ENCODE measurements around the gene ADAP1.
"Not testable (repeated sequence)": the region's sequence is repeated elsewhere in the genome, so short reads cannot be mapped to it uniquely, and the experiment has no call there.

The ADAP1 gene

GRCh38 chr7:949021-949934, 5.2 kb downstream of the ADAP1 start:
- TF ChIP-seq CTCF (IDR thresholded peaks at IDR 0.05; ENCODE audit: low read depth, low read length): no peak
- H3K4me3 ChIP-seq (ENCODE audit: low read depth, low read length): no peak overlapping the region

- no peak for TF ChIP-seq CTCF (IDR thresholded peaks at IDR 0.05; ENCODE audit: low read depth, low read length)
- H3K4me3 ChIP-seq (ENCODE audit: low read depth, low read length): no peak overlapping the region
Measured at GRCh38 chr7:947391-948210, 6.9 kb downstream of the ADAP1 start.

- no peak for TF ChIP-seq CTCF (IDR thresholded peaks at IDR 0.05; ENCODE audit: low read depth, low read length)
- no peak overlapping the region for H3K4me3 ChIP-seq (ENCODE audit: low read depth, low read length)
Measured at GRCh38 chr7:946256-946996, 8.1 kb downstream of the ADAP1 start.

- TF ChIP-seq CTCF (IDR thresholded peaks at IDR 0.05; ENCODE audit: low read depth, low read length): no peak
- no peak overlapping the region for H3K4me3 ChIP-seq (ENCODE audit: low read depth, low read length)
Measured at GRCh38 chr7:945556-946255, 8.8 kb downstream of the ADAP1 start.

- TF ChIP-seq CTCF (IDR thresholded peaks at IDR 0.05; ENCODE audit: low read depth, low read length): no peak
- H3K4me3 ChIP-seq (ENCODE audit: low read depth, low read length): no peak overlapping the region
Measured at GRCh38 chr7:945147-945555, 9.3 kb downstream of the ADAP1 start.

- TF ChIP-seq CTCF (IDR thresholded peaks at IDR 0.05; ENCODE audit: low read depth, low read length): no peak
- no peak overlapping the region for H3K4me3 ChIP-seq (ENCODE audit: low read depth, low read length)
Measured at GRCh38 chr7:944744-945143, 9.7 kb downstream of the ADAP1 start.

- not testable (repeated sequence) for H3K4me3 ChIP-seq (ENCODE audit: low read depth, low read length)
Measured at GRCh38 chr7:943793-944192, 10.7 kb downstream of the ADAP1 start.

Data from WI38 (cell line).